SK-MEL-5 (cell line): Measurements from ENCODE around the gene EHD4. TPM values are rescaled to one million over a fixed set of nuclear protein-coding genes. Genes with fewer than 3 reads are reported as not detected.

Source experiments
- DNase-seq: peaks from one replicate; pipeline ENCODE4 v3.0.0-alpha.2; 2016; ENCODE audit warnings: low read depth, low spot score
- in situ Hi-C: cut with HindIII; loops from 2 replicates; pipeline ENCODE4 v1.10.0; 2016; ENCODE audit warnings: low sequenced_read_pairs, high pct_unique_total_duplicates, low pct_unique_long_range_greater_than_20kb
- total RNA-seq: library from RNA; depleted of rRNA; stranded (reverse); fragments of >200 nt; shearing (Covaris generic); gene quantifications from 2 replicates; pipeline ENCODE4 v1.2.3, GENCODE V29; 2014

The EHD4 gene
- total RNA-seq, 1 experiment from 2014 or later, result 4.9 TPM

- in situ Hi-C loops, result no loop called here
- DNase-seq, result no peak
These were observed 72.4 kb downstream of the EHD4 start for GRCh38 chr15:41899854-41900442.

- in situ Hi-C loops, result no loop called here
- no peak for DNase-seq
These were observed 75.0 kb downstream of the EHD4 start for GRCh38 chr15:41897363-41897799.

GRCh38 chr15:41896566-41896965, 75.8 kb downstream of the EHD4 start:
- DNase-seq, result no peak
- in situ Hi-C loops, result no loop called here

GRCh38 chr15:41895957-41896356, 76.4 kb downstream of the EHD4 start:
- DNase-seq, result no peak
- in situ Hi-C loops, result no loop called here

GRCh38 chr15:41895491-41895890, 76.9 kb downstream of the EHD4 start:
- in situ Hi-C loops, result no loop called here
- DNase-seq, result no peak

- in situ Hi-C loops, result no loop called here
- DNase-seq, result no peak
These were observed 77.4 kb downstream of the EHD4 start for GRCh38 chr15:41894791-41895463.

GRCh38 chr15:41894251-41894790, 78.0 kb downstream of the EHD4 start:
- no peak for DNase-seq

GRCh38 chr15:41893422-41894250, 78.7 kb downstream of the EHD4 start, which contains the start of gene SPTBN5:
SPTBN5 (minus strand) TSS chr15:41894053; CDS start chr15:41893497, 556 bp downstream.
- no peak for DNase-seq
- in situ Hi-C loops, result no loop called here

More at GRCh38 chr15:41894251-41894790, 78.0 kb downstream of the EHD4 start:
- in situ Hi-C loops, result no loop called here

GRCh38 chr15:41892621-41893421, 79.5 kb downstream of the EHD4 start:
- DNase-seq, result no peak
- in situ Hi-C loops, result no loop called here

- no peak for DNase-seq
- in situ Hi-C loops, result no loop called here
These were observed 80.4 kb downstream of the EHD4 start for GRCh38 chr15:41891946-41892345.

GRCh38 chr15:41891226-41891625, 81.1 kb downstream of the EHD4 start:
- in situ Hi-C loops, result no loop called here
- no peak for DNase-seq

GRCh38 chr15:41890050-41890690, 82.2 kb downstream of the EHD4 start:
- in situ Hi-C loops, result no loop called here

GRCh38 chr15:41888662-41889253, 83.6 kb downstream of the EHD4 start:
- no peak for DNase-seq
- in situ Hi-C loops, result no loop called here

More at GRCh38 chr15:41890050-41890690, 82.2 kb downstream of the EHD4 start:
- DNase-seq, result no peak

- DNase-seq, result no peak
- in situ Hi-C loops, result no loop called here
These were observed 84.5 kb downstream of the EHD4 start for GRCh38 chr15:41887893-41888292.

GRCh38 chr15:41887161-41887560, 85.2 kb downstream of the EHD4 start:
- in situ Hi-C loops, result no loop called here
- DNase-seq, result no peak

GRCh38 chr15:41886741-41887140, 85.6 kb downstream of the EHD4 start:
- no peak for DNase-seq
- in situ Hi-C loops, result no loop called here

GRCh38 chr15:41885841-41886240, 86.5 kb downstream of the EHD4 start:
- in situ Hi-C loops, result no loop called here

More at GRCh38 chr15:41885841-41886240, 86.5 kb downstream of the EHD4 start:
- DNase-seq, result no peak
